HEK293 (cell line): ENCODE data around the gene IGF1R.

Experiments
- CTCF ChIA-PET: fragments of 350-600 bp; formaldehyde crosslinking; extraction: SDS; loops from one replicate; lab custom pipeline; 2021; ENCODE audit warnings: antibody characterized with exemption; lab: Yijun Ruan, JAX
- POLR2A ChIA-PET: fragments of 300-600 bp; formaldehyde crosslinking; extraction: SDS; loops from one replicate; lab custom pipeline; 2020; ENCODE audit warnings: antibody characterized with exemption, inconsistent platforms; lab: Yijun Ruan, JAX
- H3K27ac ChIP-seq: fragments of 200-500 bp; sonication (Bioruptor generic); 2 replicates; pipeline ENCODE4 v1.5.1; 2014; ENCODE audit warnings: low read depth, low read length, control low read depth, inconsistent platforms; ENCODE audit errors: extremely low read depth
- H3K36me3 ChIP-seq, 2 experiments: fragments of 200-500 bp in 1 of 2; sonication (Bioruptor generic) in 1 of 2; 1 replicate in 1 of 2; 2 replicates in 1 of 2; pipeline ENCODE4 v1.5.1; 2014 to 2017; ENCODE audit warnings: inconsistent platforms in 2 of 2, low read length in 2 of 2; ENCODE audit not compliant: control insufficient read depth in 2 of 2, insufficient read depth in 1 of 2
- H3K4me1 ChIP-seq: fragments of 200-500 bp; sonication (Bioruptor generic); 2 replicates; pipeline ENCODE4 v1.5.1; 2014; ENCODE audit warnings: mild to moderate bottlenecking, low read length, inconsistent platforms; ENCODE audit not compliant: control insufficient read depth, insufficient read depth
- H3K4me3 ChIP-seq: 2 replicates; pipeline ENCODE4 v1.5.1; 2011; ENCODE audit warnings: low read depth, mild to moderate bottlenecking, control low read depth, low read length, moderate library complexity
- H3K9me3 ChIP-seq: fragments of 200-500 bp; sonication (Bioruptor generic); 2 replicates; pipeline ENCODE4 v1.5.1; 2014; ENCODE audit warnings: low read depth, low read length, inconsistent platforms; ENCODE audit not compliant: control insufficient read depth, insufficient read depth
- RBAK ChIP-seq: fragments of 450-650 bp; formaldehyde crosslinking; IDR thresholded peaks from 2 replicates; pipeline ENCODE4 v1.5.1; 2016; ENCODE audit warnings: missing biosample characterization, missing genetic modification characterization
- SALL2 ChIP-seq: fragments of 450-650 bp; formaldehyde crosslinking; IDR thresholded peaks from 2 replicates; pipeline ENCODE4 v1.5.0; 2017; ENCODE audit warnings: missing biosample characterization, mild to moderate bottlenecking, missing genetic modification characterization, borderline replicate concordance
- ZFP69B ChIP-seq: fragments of 450-650 bp; formaldehyde crosslinking; IDR thresholded peaks from 2 replicates; pipeline ENCODE4 v1.5.1; 2016; ENCODE audit warnings: missing biosample characterization, missing genetic modification characterization
- ZNF133 ChIP-seq: fragments of 450-650 bp; formaldehyde crosslinking; IDR thresholded peaks from 2 replicates; pipeline ENCODE4 v1.5.1; 2016; ENCODE audit warnings: missing biosample characterization, missing genetic modification characterization
- ZNF184 ChIP-seq: fragments of 450-650 bp; IDR thresholded peaks from 2 replicates; pipeline ENCODE4 v1.5.1; 2018; ENCODE audit warnings: missing biosample characterization, mild to moderate bottlenecking, missing genetic modification characterization
- ZNF202 ChIP-seq: fragments of 450-650 bp; formaldehyde crosslinking; IDR thresholded peaks from 2 replicates; pipeline ENCODE4 v1.5.1; 2016; ENCODE audit warnings: missing biosample characterization, missing genetic modification characterization, borderline replicate concordance
- ZNF24 ChIP-seq: fragments of 450-650 bp; formaldehyde crosslinking; IDR thresholded peaks from 2 replicates; pipeline ENCODE4 v1.5.1; 2016; ENCODE audit warnings: missing biosample characterization, missing genetic modification characterization
- ZNF274 ChIP-seq, 2 experiments: fragments of 200-500 bp in 1 of 2; fragments of 450-650 bp in 1 of 2; sonication (Bioruptor generic) in 1 of 2; formaldehyde crosslinking in 1 of 2; IDR thresholded peaks; 2 replicates each; pipeline versions ENCODE4 v1.5.1 to v1.6.1; 2014 to 2016; ENCODE audit warnings: borderline replicate concordance in 1 of 2, inconsistent platforms in 1 of 2, low read length in 1 of 2, missing biosample characterization in 1 of 2, missing genetic modification characterization in 1 of 2
- ZNF571 ChIP-seq: fragments of 450-650 bp; formaldehyde crosslinking; IDR thresholded peaks from 2 replicates; pipeline ENCODE4 v1.5.0; 2017; ENCODE audit warnings: missing biosample characterization, missing genetic modification characterization
- ZNF596 ChIP-seq: fragments of 450-650 bp; IDR thresholded peaks from 2 replicates; pipeline ENCODE4 v1.5.0; 2018; ENCODE audit warnings: missing biosample characterization, mild to moderate bottlenecking, missing genetic modification characterization, moderate library complexity
- ZNF768 ChIP-seq: fragments of 450-650 bp; formaldehyde crosslinking; IDR thresholded peaks from 2 replicates; pipeline ENCODE4 v1.5.1; 2018; ENCODE audit warnings: missing biosample characterization, mild to moderate bottlenecking, missing genetic modification characterization
- TF ChIP-seq, protein P1 (sequence below): fragments of 450-650 bp; formaldehyde crosslinking; IDR thresholded peaks from 2 replicates; pipeline ENCODE4 v1.5.1; 2016; ENCODE audit warnings: missing biosample characterization, missing genetic modification characterization
- TF ChIP-seq, protein P2 (sequence below): fragments of 450-650 bp; formaldehyde crosslinking; IDR thresholded peaks from 2 replicates; pipeline ENCODE4 v1.5.1; 2016; ENCODE audit warnings: missing biosample characterization, missing genetic modification characterization
- TF ChIP-seq, protein P3 (sequence below): fragments of 450-650 bp; formaldehyde crosslinking; IDR thresholded peaks from 2 replicates; pipeline ENCODE4 v1.5.1; 2016; ENCODE audit warnings: missing biosample characterization, missing genetic modification characterization
- TF ChIP-seq, protein P4 (sequence below): fragments of 450-650 bp; formaldehyde crosslinking; IDR thresholded peaks from 2 replicates; pipeline ENCODE4 v1.5.1; 2016; ENCODE audit warnings: missing biosample characterization, missing genetic modification characterization
- TF ChIP-seq, protein P5 (sequence below): fragments of 450-650 bp; formaldehyde crosslinking; IDR thresholded peaks from 2 replicates; pipeline ENCODE4 v1.5.1; 2016; ENCODE audit warnings: missing biosample characterization, missing genetic modification characterization
- TF ChIP-seq, protein P6 (sequence below): fragments of 450-650 bp; formaldehyde crosslinking; optimal IDR thresholded peaks from 2 replicates; pipeline ENCODE3; 2016; ENCODE audit warnings: missing biosample characterization, mild to moderate bottlenecking, missing genetic modification characterization
- TF ChIP-seq, protein P7 (sequence below): fragments of 450-650 bp; formaldehyde crosslinking; IDR thresholded peaks from 2 replicates; pipeline ENCODE4 v1.5.1; 2016; ENCODE audit warnings: missing biosample characterization, missing genetic modification characterization
- TF ChIP-seq, protein P8 (sequence below): fragments of 450-650 bp; formaldehyde crosslinking; conservative IDR thresholded peaks from 2 replicates; pipeline ENCODE4 v1.5.1; 2016; ENCODE audit warnings: low read depth, missing biosample characterization, missing genetic modification characterization
- TF ChIP-seq, protein P9 (sequence below): fragments of 450-650 bp; formaldehyde crosslinking; IDR thresholded peaks from 2 replicates; pipeline ENCODE4 v1.5.1; 2016; ENCODE audit warnings: missing biosample characterization, missing genetic modification characterization

Gene IGF1R

DNA sequence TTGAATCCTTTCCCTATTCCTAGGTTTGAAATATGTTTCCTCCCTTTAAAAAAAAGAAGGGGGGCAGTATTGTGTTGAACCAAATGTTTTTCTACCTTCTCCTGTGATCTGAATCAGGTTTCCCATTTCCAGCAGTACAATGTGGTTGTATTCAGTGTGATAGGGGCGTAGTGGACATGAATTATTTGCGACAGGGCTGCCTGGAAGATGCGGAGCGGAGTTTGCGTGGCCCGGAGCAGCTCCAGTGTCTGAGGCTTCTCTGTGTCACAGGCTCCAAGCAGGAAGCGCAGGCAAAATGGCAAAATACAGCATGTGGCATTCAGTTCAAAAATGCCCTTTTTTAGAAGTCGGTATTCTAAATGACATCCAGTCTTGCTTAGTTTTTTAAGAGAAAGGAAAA, 204.8 kb downstream of the IGF1R start:
- no peaks in the 10 kb centered on the region for H3K36me3 ChIP-seq
- H3K9me3 ChIP-seq = no peaks in the 10 kb centered on the region
- peaks cover 38% of the 10 kb centered on the region for H3K4me1 ChIP-seq
- ChIA-PET POLR2A (no interaction called here), CTCF (interaction anchor here (0.7 kb wide), 1 partner anchor 75 kb away, joined by 3 read pairs; no protein-coding TSS in a partner anchor)
- peak overlapping the region; percentile 62 for H3K27ac ChIP-seq
- peak overlapping the region; percentile 69 for H3K4me3 ChIP-seq
- TF ChIP-seq, protein P1, sequence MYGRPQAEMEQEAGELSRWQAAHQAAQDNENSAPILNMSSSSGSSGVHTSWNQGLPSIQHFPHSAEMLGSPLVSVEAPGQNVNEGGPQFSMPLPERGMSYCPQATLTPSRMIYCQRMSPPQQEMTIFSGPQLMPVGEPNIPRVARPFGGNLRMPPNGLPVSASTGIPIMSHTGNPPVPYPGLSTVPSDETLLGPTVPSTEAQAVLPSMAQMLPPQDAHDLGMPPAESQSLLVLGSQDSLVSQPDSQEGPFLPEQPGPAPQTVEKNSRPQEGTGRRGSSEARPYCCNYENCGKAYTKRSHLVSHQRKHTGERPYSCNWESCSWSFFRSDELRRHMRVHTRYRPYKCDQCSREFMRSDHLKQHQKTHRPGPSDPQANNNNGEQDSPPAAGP (tag by site-specific recombination) = peak; percentile 64
- TF ChIP-seq, protein P2, sequence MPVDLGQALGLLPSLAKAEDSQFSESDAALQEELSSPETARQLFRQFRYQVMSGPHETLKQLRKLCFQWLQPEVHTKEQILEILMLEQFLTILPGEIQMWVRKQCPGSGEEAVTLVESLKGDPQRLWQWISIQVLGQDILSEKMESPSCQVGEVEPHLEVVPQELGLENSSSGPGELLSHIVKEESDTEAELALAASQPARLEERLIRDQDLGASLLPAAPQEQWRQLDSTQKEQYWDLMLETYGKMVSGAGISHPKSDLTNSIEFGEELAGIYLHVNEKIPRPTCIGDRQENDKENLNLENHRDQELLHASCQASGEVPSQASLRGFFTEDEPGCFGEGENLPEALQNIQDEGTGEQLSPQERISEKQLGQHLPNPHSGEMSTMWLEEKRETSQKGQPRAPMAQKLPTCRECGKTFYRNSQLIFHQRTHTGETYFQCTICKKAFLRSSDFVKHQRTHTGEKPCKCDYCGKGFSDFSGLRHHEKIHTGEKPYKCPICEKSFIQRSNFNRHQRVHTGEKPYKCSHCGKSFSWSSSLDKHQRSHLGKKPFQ (tag by site-specific recombination) = no peak
- TF ChIP-seq SALL2 (tag by site-specific recombination) (no peak), ZNF133 (tag by site-specific recombination) (no peak), ZNF596 (no peak), ZNF184 (tag by site-specific recombination) (peak; percentile 79; the same call in 1 of the 2 replicates), ZNF768 (tag by site-specific recombination) (no peak), ZFP69B (peak; percentile 25; the same call in 1 of the 2 replicates), ZNF202 (tag by site-specific recombination) (no peak), ZNF571 (tag by site-specific recombination) (no peak), ZNF24 (tag by site-specific recombination) (peak; percentile 38; the same call in 1 of the 2 replicates), RBAK (tag by site-specific recombination) (no peak), ZNF274 (IDR thresholded peaks at IDR 0.05; ENCODE audit: low read length) (no peak), ZNF274 (tag by site-specific recombination; IDR thresholded peaks at IDR 0.05; ENCODE audit: borderline replicate concordance) (no peak)
- TF ChIP-seq, protein P3, sequence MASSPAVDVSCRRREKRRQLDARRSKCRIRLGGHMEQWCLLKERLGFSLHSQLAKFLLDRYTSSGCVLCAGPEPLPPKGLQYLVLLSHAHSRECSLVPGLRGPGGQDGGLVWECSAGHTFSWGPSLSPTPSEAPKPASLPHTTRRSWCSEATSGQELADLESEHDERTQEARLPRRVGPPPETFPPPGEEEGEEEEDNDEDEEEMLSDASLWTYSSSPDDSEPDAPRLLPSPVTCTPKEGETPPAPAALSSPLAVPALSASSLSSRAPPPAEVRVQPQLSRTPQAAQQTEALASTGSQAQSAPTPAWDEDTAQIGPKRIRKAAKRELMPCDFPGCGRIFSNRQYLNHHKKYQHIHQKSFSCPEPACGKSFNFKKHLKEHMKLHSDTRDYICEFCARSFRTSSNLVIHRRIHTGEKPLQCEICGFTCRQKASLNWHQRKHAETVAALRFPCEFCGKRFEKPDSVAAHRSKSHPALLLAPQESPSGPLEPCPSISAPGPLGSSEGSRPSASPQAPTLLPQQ (tag by site-specific recombination) = peak; percentile 24; the same call in 1 of the 2 replicates
- TF ChIP-seq, protein P4, sequence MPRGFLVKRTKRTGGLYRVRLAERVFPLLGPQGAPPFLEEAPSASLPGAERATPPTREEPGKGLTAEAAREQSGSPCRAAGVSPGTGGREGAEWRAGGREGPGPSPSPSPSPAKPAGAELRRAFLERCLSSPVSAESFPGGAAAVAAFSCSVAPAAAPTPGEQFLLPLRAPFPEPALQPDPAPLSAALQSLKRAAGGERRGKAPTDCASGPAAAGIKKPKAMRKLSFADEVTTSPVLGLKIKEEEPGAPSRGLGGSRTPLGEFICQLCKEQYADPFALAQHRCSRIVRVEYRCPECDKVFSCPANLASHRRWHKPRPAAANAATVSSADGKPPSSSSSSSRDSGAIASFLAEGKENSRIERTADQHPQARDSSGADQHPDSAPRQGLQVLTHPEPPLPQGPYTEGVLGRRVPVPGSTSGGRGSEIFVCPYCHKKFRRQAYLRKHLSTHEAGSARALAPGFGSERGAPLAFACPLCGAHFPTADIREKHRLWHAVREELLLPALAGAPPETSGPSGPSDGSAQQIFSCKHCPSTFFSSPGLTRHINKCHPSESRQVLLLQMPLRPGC (tag by site-specific recombination) = 0 out of 2 replicates have a peak, but pooled peaks have one; percentile 48
- TF ChIP-seq, protein P5, sequence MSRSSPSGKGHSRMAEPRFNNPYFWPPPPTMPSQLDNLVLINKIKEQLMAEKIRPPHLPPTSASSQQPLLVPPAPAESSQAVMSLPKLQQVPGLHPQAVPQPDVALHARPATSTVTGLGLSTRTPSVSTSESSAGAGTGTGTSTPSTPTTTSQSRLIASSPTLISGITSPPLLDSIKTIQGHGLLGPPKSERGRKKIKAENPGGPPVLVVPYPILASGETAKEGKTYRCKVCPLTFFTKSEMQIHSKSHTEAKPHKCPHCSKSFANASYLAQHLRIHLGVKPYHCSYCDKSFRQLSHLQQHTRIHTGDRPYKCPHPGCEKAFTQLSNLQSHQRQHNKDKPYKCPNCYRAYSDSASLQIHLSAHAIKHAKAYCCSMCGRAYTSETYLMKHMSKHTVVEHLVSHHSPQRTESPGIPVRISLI (tag by site-specific recombination) = no peak
- TF ChIP-seq, protein P6, sequence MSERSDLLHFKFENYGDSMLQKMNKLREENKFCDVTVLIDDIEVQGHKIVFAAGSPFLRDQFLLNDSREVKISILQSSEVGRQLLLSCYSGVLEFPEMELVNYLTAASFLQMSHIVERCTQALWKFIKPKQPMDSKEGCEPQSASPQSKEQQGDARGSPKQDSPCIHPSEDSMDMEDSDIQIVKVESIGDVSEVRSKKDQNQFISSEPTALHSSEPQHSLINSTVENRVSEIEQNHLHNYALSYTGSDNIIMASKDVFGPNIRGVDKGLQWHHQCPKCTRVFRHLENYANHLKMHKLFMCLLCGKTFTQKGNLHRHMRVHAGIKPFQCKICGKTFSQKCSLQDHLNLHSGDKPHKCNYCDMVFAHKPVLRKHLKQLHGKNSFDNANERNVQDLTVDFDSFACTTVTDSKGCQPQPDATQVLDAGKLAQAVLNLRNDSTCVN (tag by site-specific recombination) = no peak
- TF ChIP-seq, protein P7, sequence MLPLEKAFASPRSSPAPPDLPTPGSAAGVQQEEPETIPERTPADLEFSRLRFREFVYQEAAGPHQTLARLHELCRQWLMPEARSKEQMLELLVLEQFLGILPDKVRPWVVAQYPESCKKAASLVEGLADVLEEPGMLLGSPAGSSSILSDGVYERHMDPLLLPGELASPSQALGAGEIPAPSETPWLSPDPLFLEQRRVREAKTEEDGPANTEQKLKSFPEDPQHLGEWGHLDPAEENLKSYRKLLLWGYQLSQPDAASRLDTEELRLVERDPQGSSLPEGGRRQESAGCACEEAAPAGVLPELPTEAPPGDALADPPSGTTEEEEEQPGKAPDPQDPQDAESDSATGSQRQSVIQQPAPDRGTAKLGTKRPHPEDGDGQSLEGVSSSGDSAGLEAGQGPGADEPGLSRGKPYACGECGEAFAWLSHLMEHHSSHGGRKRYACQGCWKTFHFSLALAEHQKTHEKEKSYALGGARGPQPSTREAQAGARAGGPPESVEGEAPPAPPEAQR (tag by site-specific recombination) = 0 out of 2 replicates have a peak, but pooled peaks have one; percentile 20
- TF ChIP-seq, protein P8, sequence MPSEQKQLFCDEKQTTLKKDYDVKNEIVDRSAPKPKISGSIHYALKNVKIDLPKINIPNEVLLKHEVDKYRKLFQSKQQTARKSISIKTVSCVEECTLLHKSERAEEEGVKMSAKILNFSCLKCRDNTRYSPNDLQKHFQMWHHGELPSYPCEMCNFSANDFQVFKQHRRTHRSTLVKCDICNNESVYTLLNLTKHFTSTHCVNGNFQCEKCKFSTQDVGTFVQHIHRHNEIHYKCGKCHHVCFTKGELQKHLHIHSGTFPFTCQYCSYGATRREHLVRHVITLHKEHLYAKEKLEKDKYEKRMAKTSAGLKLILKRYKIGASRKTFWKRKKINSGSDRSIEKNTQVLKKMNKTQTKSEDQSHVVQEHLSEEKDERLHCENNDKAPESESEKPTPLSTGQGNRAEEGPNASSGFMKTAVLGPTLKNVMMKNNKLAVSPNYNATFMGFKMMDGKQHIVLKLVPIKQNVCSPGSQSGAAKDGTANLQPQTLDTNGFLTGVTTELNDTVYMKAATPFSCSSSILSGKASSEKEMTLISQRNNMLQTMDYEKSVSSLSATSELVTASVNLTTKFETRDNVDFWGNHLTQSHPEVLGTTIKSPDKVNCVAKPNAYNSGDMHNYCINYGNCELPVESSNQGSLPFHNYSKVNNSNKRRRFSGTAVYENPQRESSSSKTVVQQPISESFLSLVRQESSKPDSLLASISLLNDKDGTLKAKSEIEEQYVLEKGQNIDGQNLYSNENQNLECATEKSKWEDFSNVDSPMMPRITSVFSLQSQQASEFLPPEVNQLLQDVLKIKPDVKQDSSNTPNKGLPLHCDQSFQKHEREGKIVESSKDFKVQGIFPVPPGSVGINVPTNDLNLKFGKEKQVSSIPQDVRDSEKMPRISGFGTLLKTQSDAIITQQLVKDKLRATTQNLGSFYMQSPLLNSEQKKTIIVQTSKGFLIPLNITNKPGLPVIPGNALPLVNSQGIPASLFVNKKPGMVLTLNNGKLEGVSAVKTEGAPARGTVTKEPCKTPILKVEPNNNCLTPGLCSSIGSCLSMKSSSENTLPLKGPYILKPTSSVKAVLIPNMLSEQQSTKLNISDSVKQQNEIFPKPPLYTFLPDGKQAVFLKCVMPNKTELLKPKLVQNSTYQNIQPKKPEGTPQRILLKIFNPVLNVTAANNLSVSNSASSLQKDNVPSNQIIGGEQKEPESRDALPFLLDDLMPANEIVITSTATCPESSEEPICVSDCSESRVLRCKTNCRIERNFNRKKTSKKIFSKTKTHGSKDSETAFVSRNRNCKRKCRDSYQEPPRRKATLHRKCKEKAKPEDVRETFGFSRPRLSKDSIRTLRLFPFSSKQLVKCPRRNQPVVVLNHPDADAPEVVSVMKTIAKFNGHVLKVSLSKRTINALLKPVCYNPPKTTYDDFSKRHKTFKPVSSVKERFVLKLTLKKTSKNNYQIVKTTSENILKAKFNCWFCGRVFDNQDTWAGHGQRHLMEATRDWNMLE (tag by site-specific recombination) = no peak
- TF ChIP-seq, protein P9, sequence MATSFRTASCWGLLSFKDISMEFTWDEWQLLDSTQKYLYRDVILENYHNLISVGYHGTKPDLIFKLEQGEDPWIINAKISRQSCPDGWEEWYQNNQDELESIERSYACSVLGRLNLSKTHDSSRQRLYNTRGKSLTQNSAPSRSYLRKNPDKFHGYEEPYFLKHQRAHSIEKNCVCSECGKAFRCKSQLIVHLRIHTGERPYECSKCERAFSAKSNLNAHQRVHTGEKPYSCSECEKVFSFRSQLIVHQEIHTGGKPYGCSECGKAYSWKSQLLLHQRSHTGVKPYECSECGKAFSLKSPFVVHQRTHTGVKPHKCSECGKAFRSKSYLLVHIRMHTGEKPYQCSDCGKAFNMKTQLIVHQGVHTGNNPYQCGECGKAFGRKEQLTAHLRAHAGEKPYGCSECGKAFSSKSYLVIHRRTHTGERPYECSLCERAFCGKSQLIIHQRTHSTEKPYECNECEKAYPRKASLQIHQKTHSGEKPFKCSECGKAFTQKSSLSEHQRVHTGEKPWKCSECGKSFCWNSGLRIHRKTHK (tag by site-specific recombination) = no peak
